ENCODE data around the gene PRND. TPM values are rescaled to one million over a fixed set of nuclear protein-coding genes. Genes with fewer than 3 reads are reported as not detected.

The PRND gene
- 1.9 TPM for total RNA-seq

GRCh38 chr20:4721719-4722118 is at the start of gene PRND:
PRND (plus strand) TSS chr20:4721909; CDS start chr20:4724552, 2,643 bp downstream.

Other genes with a start within 250 kb of the PRND start
- gene PRNP, start 35.5 kb upstream of the PRND start, total RNA-seq: 90.5 TPM
- 279 TPM for gene RASSF2, start 101.7 kb downstream of the PRND start, total RNA-seq

Data from parietal lobe (tissue), 1 donor.